Lower leg skin (tissue), 4 donors: ENCODE results near the gene UBE4B. TPM values are rescaled to one million over a fixed set of nuclear protein-coding genes. Genes with fewer than 3 reads are reported as not detected.
"Not testable (repeated sequence)": the region's sequence is repeated elsewhere in the genome, so short reads cannot be mapped to it uniquely, and the experiment has no call there.

Experiments used
- DNase-seq, 2 donors: peaks; one replicate each; pipeline ENCODE4 v3.0.0-alpha.2; 2019; ENCODE audit warnings: low spot score in 2 of 2
- H3K4me3 ChIP-seq: fragments of 200-600 bp; sonication (generic); 2 replicates; pipeline ENCODE4 v1.5.1; 2017; ENCODE audit warnings: mild to moderate bottlenecking, low read depth; ENCODE audit not compliant: poor library complexity, severe bottlenecking
- POLR2A ChIP-seq, 2 donors: fragments of 450-650 bp; IDR thresholded peaks; one replicate each; pipeline ENCODE4 v1.6.1; 2016 to 2017; ENCODE audit warnings: antibody characterized with exemption in 2 of 2, mild to moderate bottlenecking in 1 of 2, moderate library complexity in 1 of 2
- WGBS, 2 donors: methylation state at CpG; one replicate each; pipeline ENCODE4 v1.1.5; 2018; 5-methylcytosine and 5-hydroxymethylcytosine counted together
- intact Hi-C: fragments of 100-400 bp; cut with DNase I; formaldehyde crosslinking; loops from one replicate; pipeline ENCODE4 v1.15.0; 2023; ENCODE audit warnings: low total_unique reads
- total RNA-seq, 4 donors: library from RNA; depleted of rRNA; stranded (reverse); fragments of >200 nt; gene quantifications; one replicate each; pipeline ENCODE4 v1.1.0, GENCODE V29; 2016
- TF ChIP-seq, protein P1 (sequence below), 3 donors: fragments of 450-650 bp; IDR thresholded peaks; one replicate each; pipeline ENCODE4 v1.5.1; 2016; ENCODE audit warnings: antibody characterized with exemption in 3 of 3, mild to moderate bottlenecking in 3 of 3, moderate library complexity in 2 of 3

The UBE4B gene
- total RNA-seq, 4 donors from 2014 or later: 65.7 to 114 (median 69.9) TPM

DNA sequence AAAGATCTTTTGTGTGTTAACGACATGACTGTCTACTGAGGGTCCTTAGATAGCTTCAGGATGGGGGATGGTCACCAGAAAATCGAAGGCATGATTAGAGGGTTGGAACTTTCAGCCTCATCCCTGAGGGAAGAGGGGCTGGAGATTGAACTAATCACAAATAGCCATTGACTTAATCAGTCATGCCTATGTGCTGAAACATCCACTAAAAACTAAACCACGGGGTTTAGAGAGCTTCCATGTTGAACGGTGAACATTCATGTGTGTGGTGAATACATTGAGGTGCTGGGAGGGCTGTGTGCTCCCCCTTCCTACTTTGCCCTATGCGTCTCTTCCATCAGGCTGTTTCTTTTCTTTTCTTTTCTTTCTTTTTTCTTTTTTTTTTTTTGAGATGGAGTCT is 18.7 kb upstream of the UBE4B start:
- WGBS, 2 donors: 86% methylated on average over 5 of the region's 5 CpGs
- DNase-seq: no peak
- intact Hi-C loops: no loop called here

DNA sequence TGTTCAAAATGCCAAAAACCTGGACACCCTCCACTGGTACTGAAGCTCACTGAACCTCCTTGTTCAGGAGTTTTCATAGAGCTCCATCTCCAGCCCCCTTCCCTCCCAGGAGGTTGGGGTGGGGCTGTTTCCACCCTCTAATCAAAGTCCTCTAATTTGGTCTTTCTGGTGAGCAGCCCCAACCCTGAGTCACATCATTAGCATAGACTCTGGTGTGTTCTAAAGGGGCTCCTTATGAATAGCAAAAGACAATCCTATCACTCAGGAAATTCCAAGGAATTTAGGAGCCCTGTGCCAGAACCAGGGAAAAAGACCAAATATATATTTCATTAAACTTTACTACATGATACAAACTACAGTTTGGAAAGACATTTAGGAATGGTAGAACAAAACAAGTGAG is 13.2 kb upstream of the UBE4B start:
- no peak for TF ChIP-seq POLR2A (IDR thresholded peaks at IDR 0.05)
- TF ChIP-seq, protein P1, sequence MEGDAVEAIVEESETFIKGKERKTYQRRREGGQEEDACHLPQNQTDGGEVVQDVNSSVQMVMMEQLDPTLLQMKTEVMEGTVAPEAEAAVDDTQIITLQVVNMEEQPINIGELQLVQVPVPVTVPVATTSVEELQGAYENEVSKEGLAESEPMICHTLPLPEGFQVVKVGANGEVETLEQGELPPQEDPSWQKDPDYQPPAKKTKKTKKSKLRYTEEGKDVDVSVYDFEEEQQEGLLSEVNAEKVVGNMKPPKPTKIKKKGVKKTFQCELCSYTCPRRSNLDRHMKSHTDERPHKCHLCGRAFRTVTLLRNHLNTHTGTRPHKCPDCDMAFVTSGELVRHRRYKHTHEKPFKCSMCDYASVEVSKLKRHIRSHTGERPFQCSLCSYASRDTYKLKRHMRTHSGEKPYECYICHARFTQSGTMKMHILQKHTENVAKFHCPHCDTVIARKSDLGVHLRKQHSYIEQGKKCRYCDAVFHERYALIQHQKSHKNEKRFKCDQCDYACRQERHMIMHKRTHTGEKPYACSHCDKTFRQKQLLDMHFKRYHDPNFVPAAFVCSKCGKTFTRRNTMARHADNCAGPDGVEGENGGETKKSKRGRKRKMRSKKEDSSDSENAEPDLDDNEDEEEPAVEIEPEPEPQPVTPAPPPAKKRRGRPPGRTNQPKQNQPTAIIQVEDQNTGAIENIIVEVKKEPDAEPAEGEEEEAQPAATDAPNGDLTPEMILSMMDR (IDR thresholded peaks at IDR 0.05): no peak
- DNase-seq: no peak
- H3K4me3 ChIP-seq: no peak overlapping the region
- intact Hi-C loops: no loop called here

More for the DNA sequence above, 18.7 kb upstream of the UBE4B start:
- TF ChIP-seq POLR2A (IDR thresholded peaks at IDR 0.05): no peak
- TF ChIP-seq, protein P1 (IDR thresholded peaks at IDR 0.05): no peak
- H3K4me3 ChIP-seq: no peak overlapping the region

DNA sequence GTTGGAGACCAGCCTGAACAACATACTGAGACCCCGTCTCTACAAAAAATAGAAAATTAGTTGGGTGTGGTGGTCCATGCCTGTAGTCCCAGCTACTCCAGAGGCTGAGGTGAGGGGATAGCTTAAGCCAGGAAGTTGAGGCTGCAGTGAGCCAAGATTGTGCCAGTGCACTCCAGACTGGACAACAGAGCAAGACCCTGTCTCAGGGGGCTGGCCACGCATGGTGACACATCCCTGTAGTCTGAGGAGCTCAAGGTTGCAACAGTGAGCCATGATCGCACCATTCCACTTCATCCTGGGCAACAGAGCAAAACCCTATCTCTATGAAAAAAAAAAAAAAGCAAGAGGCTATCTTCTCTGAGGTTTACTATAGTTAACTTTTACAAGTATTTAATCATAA is 12.7 kb upstream of the UBE4B start:
- no peak overlapping the region for H3K4me3 ChIP-seq
- TF ChIP-seq POLR2A (IDR thresholded peaks at IDR 0.05): no peak
- TF ChIP-seq, protein P1 (IDR thresholded peaks at IDR 0.05): no peak
- no peak for DNase-seq
- 75 to 96% methylated on average over 3 of the region's 3 CpGs for WGBS, 2 donors
- intact Hi-C loops: loop anchor here (10.0 kb wide), 1 partner anchor 65 kb away; no protein-coding TSS in a partner anchor

DNA sequence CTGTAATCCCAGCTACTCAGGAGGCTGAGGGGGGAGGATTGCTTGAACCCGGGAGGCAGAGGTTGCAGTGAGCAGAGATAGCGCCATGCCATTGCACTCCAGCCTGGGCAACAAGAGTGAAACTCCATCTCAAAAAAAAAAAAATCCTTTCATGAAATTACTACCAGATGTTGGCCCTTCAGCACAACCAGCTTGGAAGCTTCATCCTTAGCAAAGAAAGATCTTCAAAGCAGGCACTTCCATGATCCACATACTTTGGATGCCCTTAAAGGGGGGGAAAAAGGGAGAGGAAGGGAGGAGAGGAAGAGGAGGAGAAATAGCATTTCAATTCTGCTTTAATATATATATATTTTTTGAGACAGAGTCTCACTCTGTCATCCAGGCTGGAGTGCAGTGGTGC is 12.1 kb upstream of the UBE4B start:
- DNase-seq, H3K4me3 ChIP-seq: not testable (repeated sequence)
- 43 to 71% methylated on average over 2 of the region's 2 CpGs for WGBS, 2 donors
- intact Hi-C loops: loop anchor here (10.0 kb wide), 1 partner anchor 66 kb away; no protein-coding TSS in a partner anchor

DNA sequence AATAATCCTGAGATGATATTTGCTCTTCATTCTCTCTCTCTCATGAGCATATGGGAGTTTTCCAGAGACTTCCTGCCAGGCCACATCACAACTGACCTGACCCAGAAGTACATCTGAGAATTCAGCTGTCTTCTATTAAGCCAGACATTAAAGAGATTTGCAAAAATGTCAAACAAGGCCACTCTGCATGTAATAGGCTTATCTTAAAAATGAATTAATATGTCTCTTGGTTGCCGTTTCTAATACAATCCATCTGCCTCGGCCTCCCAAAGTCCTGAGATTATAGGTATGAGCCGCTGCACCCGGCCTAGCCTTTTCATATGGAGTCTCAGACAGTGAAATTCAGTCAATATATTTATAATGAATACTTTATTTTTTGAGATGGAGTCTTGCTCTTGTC is 10.8 kb upstream of the UBE4B start:
- WGBS, 2 donors: 84% methylated on average over 4 of the region's 4 CpGs
- not testable (repeated sequence) for DNase-seq
- intact Hi-C loops: loop anchor here (10.0 kb wide), 1 partner anchor 67 kb away; no protein-coding TSS in a partner anchor

DNA sequence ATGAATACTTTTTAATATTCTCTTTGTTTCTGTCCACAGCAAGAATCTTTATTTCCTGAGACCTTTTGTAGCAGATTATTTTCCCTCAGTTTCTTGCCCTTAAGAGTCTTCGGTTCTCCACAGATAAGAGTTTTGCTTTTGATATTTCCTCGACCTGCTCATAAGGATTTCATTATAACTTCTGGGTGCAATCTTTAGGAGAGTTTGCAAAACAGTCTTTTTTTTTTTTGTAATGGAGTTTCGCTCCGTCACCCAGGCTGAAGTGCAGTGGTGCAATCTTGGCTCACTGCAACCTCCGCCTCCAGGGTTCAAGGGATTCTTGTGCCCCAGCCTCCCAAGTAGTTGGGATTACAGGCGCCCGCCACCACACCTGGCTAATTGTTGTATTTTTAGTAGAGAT is 10.1 kb upstream of the UBE4B start:
- no peak for TF ChIP-seq POLR2A (IDR thresholded peaks at IDR 0.05)
- TF ChIP-seq, protein P1 (IDR thresholded peaks at IDR 0.05): no peak
- no peak overlapping the region for H3K4me3 ChIP-seq
- 90 to 93% methylated on average over 7 of the region's 7 CpGs for WGBS, 2 donors
- intact Hi-C loops: loop anchor here (10.0 kb wide), 1 partner anchor 68 kb away; no protein-coding TSS in a partner anchor
- DNase-seq: no peak

More for the DNA sequence above, 10.8 kb upstream of the UBE4B start:
- H3K4me3 ChIP-seq: not testable (repeated sequence)

DNA sequence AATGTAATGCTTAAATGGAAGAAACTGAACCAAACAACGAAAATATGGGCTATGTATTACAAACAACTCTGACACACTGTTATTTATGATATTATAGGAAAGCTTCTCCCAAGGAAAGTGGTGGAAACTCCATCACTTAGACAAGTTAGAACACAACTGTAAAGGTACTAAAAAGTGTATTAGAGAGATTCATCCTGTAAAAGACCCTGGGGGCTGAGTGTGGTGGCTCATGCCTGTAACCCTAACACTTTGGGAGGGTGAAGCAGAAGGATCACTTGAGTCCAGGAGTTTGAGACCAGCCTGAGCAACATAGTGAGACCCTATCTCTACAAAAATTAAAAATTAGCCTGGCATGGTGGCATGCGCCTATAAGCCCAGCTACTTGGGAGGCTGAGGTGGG is 7.4 kb upstream of the UBE4B start:
- no peak for TF ChIP-seq POLR2A (IDR thresholded peaks at IDR 0.05)
- TF ChIP-seq, protein P1 (IDR thresholded peaks at IDR 0.05): no peak
- 80 to 83% methylated on average over 2 of the region's 2 CpGs for WGBS, 2 donors
- DNase-seq: no peak
- no peak overlapping the region for H3K4me3 ChIP-seq
- intact Hi-C loops: loop anchor here (10.0 kb wide), 1 partner anchor 71 kb away; no protein-coding TSS in a partner anchor
